SK-N-SH (cell line): ENCODE data around the gene SESN1. TPM values are rescaled to one million over a fixed set of nuclear protein-coding genes. Genes with fewer than 3 reads are reported as not detected.

Experiments used
- CTCF ChIA-PET: fragments of 300-600, 350-600 bp; formaldehyde crosslinking; extraction: SDS; loops from one replicate; lab custom pipeline; 2021; lab: Yijun Ruan, JAX
- POLR2A ChIA-PET: fragments of 350-600 bp; sonication (Branson Sonifier 250); formaldehyde crosslinking; extraction: SDS; loops from one replicate; lab custom pipeline; 2020; ENCODE audit warnings: antibody characterized with exemption, inconsistent platforms; lab: Yijun Ruan, JAX
- DNase-seq: peaks from one replicate; pipeline ENCODE4 v3.0.0; 2012
- H2AFZ ChIP-seq: fragments of 200-600 bp; sonication (generic); 2 replicates; pipeline ENCODE4 v1.8.1; 2016; ENCODE audit warnings: antibody characterized with exemption, mild to moderate bottlenecking, low read depth
- H3F3A ChIP-seq: fragments of 200-600 bp; sonication (generic); replicated peaks from 2 replicates; pipeline ENCODE3; 2016; ENCODE audit warnings: antibody characterized with exemption, mild to moderate bottlenecking; ENCODE audit not compliant: insufficient read depth
- H3K27ac ChIP-seq, 2 experiments: fragments of 200-500 bp in 1 of 2; fragments of 200-600 bp in 1 of 2; sonication (Bioruptor generic) in 1 of 2; sonication (generic), shearing (Covaris generic) in 1 of 2; 2 replicates each; pipeline versions ENCODE4 v1.5.1 to v1.6.1; 2014 to 2016; ENCODE audit warnings: low read depth in 2 of 2, inconsistent platforms in 1 of 2, low read length in 1 of 2, mild to moderate bottlenecking in 1 of 2, mixed read lengths in 1 of 2
- H3K27me3 ChIP-seq: fragments of 200-600 bp; sonication (generic), shearing (Covaris generic); 2 replicates; pipeline ENCODE4 v1.6.1; 2016; ENCODE audit warnings: mixed run types; ENCODE audit not compliant: insufficient read depth
- H3K36me3 ChIP-seq, 2 experiments: fragments of 200-500 bp in 1 of 2; fragments of 200-600 bp in 1 of 2; sonication (Bioruptor generic) in 1 of 2; sonication (generic) in 1 of 2; replicated peaks in 1 of 2; 2 replicates each; pipeline versions ENCODE3 to v1.5.1; 2014 to 2016; ENCODE audit warnings: low read length in 1 of 2, mild to moderate bottlenecking in 1 of 2; ENCODE audit not compliant: insufficient read depth in 2 of 2, control insufficient read depth in 1 of 2
- H3K4me1 ChIP-seq, 2 experiments: fragments of 200-500 bp in 1 of 2; fragments of 200-600 bp in 1 of 2; sonication (Bioruptor generic) in 1 of 2; sonication (generic), shearing (Covaris generic) in 1 of 2; 2 replicates each; pipeline versions ENCODE4 v1.5.1 to v1.6.1; 2014 to 2016; ENCODE audit warnings: low read depth in 1 of 2, low read length in 1 of 2, mixed run types in 1 of 2; ENCODE audit not compliant: insufficient read depth in 2 of 2, control insufficient read depth in 1 of 2
- H3K4me2 ChIP-seq: fragments of 200-600 bp; sonication (generic), shearing (Covaris generic); 2 replicates; pipeline ENCODE4 v1.6.1; 2017; ENCODE audit warnings: mixed run types
- H3K4me3 ChIP-seq, 2 experiments: fragments of 200-500 bp in 1 of 2; fragments of 200-600 bp in 1 of 2; sonication (Bioruptor generic) in 1 of 2; sonication (generic), shearing (Covaris generic) in 1 of 2; 2 replicates each; pipeline versions ENCODE4 v1.5.1 to v1.8.1; 2014 to 2016; ENCODE audit warnings: low read depth in 2 of 2, inconsistent platforms in 1 of 2, low read length in 1 of 2, mild to moderate bottlenecking in 1 of 2, mixed read lengths in 1 of 2, moderate library complexity in 1 of 2
- H3K79me2 ChIP-seq: fragments of 200-600 bp; sonication (generic); 2 replicates; pipeline ENCODE4 v1.8.1; 2017; ENCODE audit warnings: mild to moderate bottlenecking; ENCODE audit not compliant: insufficient read depth
- H3K9ac ChIP-seq: fragments of 200-600 bp; sonication (generic); 2 replicates; pipeline ENCODE4 v1.6.1; 2017; ENCODE audit warnings: mixed run types
- H3K9me2 ChIP-seq: fragments of 200-600 bp; sonication (generic); 2 replicates; pipeline ENCODE4 v1.6.1; 2017; ENCODE audit warnings: mixed run types
- H3K9me3 ChIP-seq: fragments of 200-600 bp; sonication (generic); 2 replicates; pipeline ENCODE4 v1.6.1; 2017; ENCODE audit warnings: mixed run types, mild to moderate bottlenecking, moderate library complexity
- H4K20me1 ChIP-seq: fragments of 200-600 bp; sonication (generic); 2 replicates; pipeline ENCODE4 v1.6.1; 2017; ENCODE audit warnings: mild to moderate bottlenecking, mixed run types; ENCODE audit not compliant: insufficient read depth
- CHD2 ChIP-seq: fragments of 150-350 bp; IDR thresholded peaks from 2 replicates; pipeline ENCODE4 v1.6.1; 2018; ENCODE audit warnings: low read length; ENCODE audit not compliant: partially characterized antibody
- EZH2phosphoT487 ChIP-seq: fragments of 200-600 bp; sonication (generic); IDR thresholded peaks from 2 replicates; pipeline ENCODE4 v1.6.1; 2017; ENCODE audit warnings: low read depth, mixed run types, mild to moderate bottlenecking, antibody characterized with exemption, moderate library complexity, borderline replicate concordance
- FOXJ3 ChIP-seq: sonication (generic); formaldehyde crosslinking; IDR thresholded peaks from 2 replicates; pipeline ENCODE4 v1.5.1; 2020; ENCODE audit warnings: mild to moderate bottlenecking, missing genetic modification reagents
- FOXM1 ChIP-seq: IDR thresholded peaks from 2 replicates; pipeline ENCODE4 v1.4.0; 2012; ENCODE audit warnings: low read depth, mild to moderate bottlenecking
- GABPA ChIP-seq: IDR thresholded peaks from 2 replicates; pipeline ENCODE4 v1.4.0; 2012; ENCODE audit warnings: low read depth, mild to moderate bottlenecking
- JUND ChIP-seq: IDR thresholded peaks from 2 replicates; pipeline ENCODE4 v1.4.0; 2012
- MEF2A ChIP-seq: IDR thresholded peaks from 2 replicates; pipeline ENCODE4 v1.4.0; 2012; ENCODE audit warnings: low read depth, borderline replicate concordance
- MXI1 ChIP-seq: IDR thresholded peaks from 2 replicates; pipeline ENCODE4 v1.6.1; 2012; ENCODE audit warnings: mild to moderate bottlenecking, low read depth, low read length, improper control_type of control experiment
- NFIC ChIP-seq: IDR thresholded peaks from 2 replicates; pipeline ENCODE4 v1.4.0; 2012; ENCODE audit warnings: borderline replicate concordance
- NRF1 ChIP-seq: IDR thresholded peaks from 2 replicates; pipeline ENCODE4 v1.6.1; 2012; ENCODE audit warnings: low read depth, mild to moderate bottlenecking, low read length
- RCOR1 ChIP-seq: fragments of 150-350 bp; IDR thresholded peaks from 2 replicates; pipeline ENCODE4 v1.6.1; 2017; ENCODE audit warnings: antibody characterized with exemption, low read length
- RFX5 ChIP-seq: IDR thresholded peaks from 2 replicates; pipeline ENCODE4 v1.6.1; 2012; ENCODE audit warnings: mild to moderate bottlenecking, improper control_type of control experiment, low read length
- RXRA ChIP-seq: IDR thresholded peaks from 2 replicates; pipeline ENCODE4 v1.4.0; 2012; ENCODE audit warnings: low read depth, mild to moderate bottlenecking, borderline replicate concordance
- SIN3A ChIP-seq: IDR thresholded peaks from 2 replicates; pipeline ENCODE4 v1.6.1; 2012; ENCODE audit warnings: low read depth, mild to moderate bottlenecking, low read length, moderate library complexity, borderline replicate concordance
- SMC3 ChIP-seq: IDR thresholded peaks from 2 replicates; pipeline ENCODE4 v1.6.1; 2012; ENCODE audit warnings: low read depth, low read length, improper control_type of control experiment
- YY1 ChIP-seq: IDR thresholded peaks from 2 replicates; pipeline ENCODE4 v1.4.0; 2012; ENCODE audit warnings: low read depth, mild to moderate bottlenecking
- WGBS: methylation state at CpG from one replicate; pipeline ENCODE4 v1.1.6; 2017; ENCODE audit warnings: low lambda C conversion rate; 5-methylcytosine and 5-hydroxymethylcytosine counted together
- polyA plus RNA-seq, 3 experiments: library from polyadenylated mRNA; depleted of rRNA; stranded (reverse); fragments of >200 nt; gene quantifications; 2 replicates each; pipeline ENCODE4 v1.2.3, GENCODE V29; 2012
- TF ChIP-seq, protein P1 (sequence below): fragments of 150-350 bp; IDR thresholded peaks from 2 replicates; pipeline ENCODE4 v1.6.1; 2017; ENCODE audit warnings: antibody characterized with exemption, low read length, low read depth, borderline replicate concordance
- TF ChIP-seq, protein P2 (sequence below): IDR thresholded peaks from 2 replicates; pipeline ENCODE4 v1.4.0; 2012; ENCODE audit warnings: low read depth
- TF ChIP-seq, protein P3 (sequence below): fragments of 150-350 bp; IDR thresholded peaks from 2 replicates; pipeline ENCODE4 v1.6.1; 2016; ENCODE audit warnings: mild to moderate bottlenecking, low read depth, low read length

Gene SESN1
- polyA plus RNA-seq, 1 of the 3 experiments (the other 2 are of a cell fraction) = 13.1 TPM

DNA sequence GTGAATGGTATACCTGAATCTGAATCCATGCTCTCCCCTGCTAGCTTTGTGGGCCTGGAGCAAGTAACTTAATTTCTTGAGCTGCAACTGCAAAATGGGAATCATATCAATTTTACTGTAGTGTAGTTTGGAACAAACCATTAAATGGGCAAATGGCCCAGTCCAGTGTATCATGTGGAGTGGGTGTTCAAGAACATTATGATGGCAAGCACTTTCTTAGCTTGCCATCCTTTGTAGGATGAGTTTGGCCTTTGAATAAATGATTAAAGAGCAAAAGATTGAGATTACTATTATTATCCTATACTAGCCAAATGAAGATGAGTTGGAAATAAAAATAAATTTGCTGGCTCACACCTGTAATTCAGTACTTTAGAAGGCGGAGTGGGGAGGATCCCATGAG lies 120.4 kb downstream of the SESN1 start:
- Histone ChIP-seq H3K9me2 (no peaks in the 10 kb centered on the region), H4K20me1 (no peaks in the 10 kb centered on the region), H3K9me3 (no peaks in the 10 kb centered on the region), H3K27me3 (no peaks in the 10 kb centered on the region), H3K4me3 (no peak overlapping the region), H3K9ac (no peak overlapping the region), H3K27ac (no peak overlapping the region), H3K4me1 (no peaks in the 10 kb centered on the region), H3K4me2 (no peak overlapping the region), H3K79me2 (no peaks in the 10 kb centered on the region), H2AFZ (no peak overlapping the region), H3F3A (no peaks in the 10 kb centered on the region), H3K36me3 (no peaks in the 10 kb centered on the region)
- WGBS = 62% methylated on average over 1 of the region's 1 CpG
- ChIA-PET CTCF (interaction anchor here (1.1 kb wide), 1 partner anchor 72 kb away, joined by 3 read pairs; no protein-coding TSS in a partner anchor), POLR2A (no interaction called here)
- TF ChIP-seq, protein P1, sequence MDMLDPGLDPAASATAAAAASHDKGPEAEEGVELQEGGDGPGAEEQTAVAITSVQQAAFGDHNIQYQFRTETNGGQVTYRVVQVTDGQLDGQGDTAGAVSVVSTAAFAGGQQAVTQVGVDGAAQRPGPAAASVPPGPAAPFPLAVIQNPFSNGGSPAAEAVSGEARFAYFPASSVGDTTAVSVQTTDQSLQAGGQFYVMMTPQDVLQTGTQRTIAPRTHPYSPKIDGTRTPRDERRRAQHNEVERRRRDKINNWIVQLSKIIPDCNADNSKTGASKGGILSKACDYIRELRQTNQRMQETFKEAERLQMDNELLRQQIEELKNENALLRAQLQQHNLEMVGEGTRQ = no peak
- DNase-seq = no peak

DNA sequence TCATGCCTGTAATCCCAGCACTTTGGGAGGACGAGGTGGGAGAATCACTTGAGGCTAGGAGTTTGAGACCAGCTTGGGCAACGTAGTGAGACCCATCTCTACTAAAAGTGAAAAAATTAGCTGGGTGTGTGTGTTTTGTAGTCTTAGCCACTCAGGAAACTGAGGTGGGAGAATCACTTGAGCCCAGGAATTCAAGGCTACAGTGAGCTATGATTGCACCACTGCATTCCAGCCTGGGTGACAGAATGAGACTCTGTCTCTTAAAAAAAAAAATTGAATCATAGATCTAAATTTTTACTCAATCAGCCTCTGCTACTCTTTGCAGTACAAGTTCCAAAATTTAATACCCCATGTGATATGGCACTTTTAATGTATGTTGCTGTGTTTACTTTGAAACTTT lies 124.9 kb downstream of the SESN1 start:
- TF ChIP-seq, protein P1 = no peak
- TF ChIP-seq, protein P2, sequence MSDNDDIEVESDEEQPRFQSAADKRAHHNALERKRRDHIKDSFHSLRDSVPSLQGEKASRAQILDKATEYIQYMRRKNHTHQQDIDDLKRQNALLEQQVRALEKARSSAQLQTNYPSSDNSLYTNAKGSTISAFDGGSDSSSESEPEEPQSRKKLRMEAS = no peak
- TF ChIP-seq, protein P3, sequence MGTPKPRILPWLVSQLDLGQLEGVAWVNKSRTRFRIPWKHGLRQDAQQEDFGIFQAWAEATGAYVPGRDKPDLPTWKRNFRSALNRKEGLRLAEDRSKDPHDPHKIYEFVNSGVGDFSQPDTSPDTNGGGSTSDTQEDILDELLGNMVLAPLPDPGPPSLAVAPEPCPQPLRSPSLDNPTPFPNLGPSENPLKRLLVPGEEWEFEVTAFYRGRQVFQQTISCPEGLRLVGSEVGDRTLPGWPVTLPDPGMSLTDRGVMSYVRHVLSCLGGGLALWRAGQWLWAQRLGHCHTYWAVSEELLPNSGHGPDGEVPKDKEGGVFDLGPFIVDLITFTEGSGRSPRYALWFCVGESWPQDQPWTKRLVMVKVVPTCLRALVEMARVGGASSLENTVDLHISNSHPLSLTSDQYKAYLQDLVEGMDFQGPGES = no peak
- no peak for TF ChIP-seq SMC3
- TF ChIP-seq EZH2phosphoT487 = no peak
- no peak for TF ChIP-seq FOXM1
- TF ChIP-seq MEF2A = no peak
- TF ChIP-seq NFIC = no peak
- TF ChIP-seq GABPA = no peak
- no peak for TF ChIP-seq RXRA
- TF ChIP-seq JUND = no peak
- TF ChIP-seq RFX5 = no peak
- TF ChIP-seq MXI1 = no peak
- TF ChIP-seq YY1 = no peak
- no peak for TF ChIP-seq RCOR1
- TF ChIP-seq NRF1 = no peak
- TF ChIP-seq FOXJ3 (CRISPR knock-in tag) = no peak
- no peak for TF ChIP-seq CHD2
- TF ChIP-seq SIN3A = no peak
- ChIA-PET POLR2A (no interaction called here), CTCF (no interaction called here)
- H3K4me1 ChIP-seq = peaks cover 0 to 8% of the 10 kb centered on the region in 2 experiments; a peak in 1 of 4 replicates
- no peaks in the 10 kb centered on the region for H3K9me3 ChIP-seq
- H3K27ac ChIP-seq = no peak overlapping the region
- H3K27me3 ChIP-seq = no peaks in the 10 kb centered on the region
- no peaks in the 10 kb centered on the region for H3K36me3 ChIP-seq
- no peak for DNase-seq
- H2AFZ ChIP-seq = no peak overlapping the region
- no peaks in the 10 kb centered on the region for H3F3A ChIP-seq
- no peaks in the 10 kb centered on the region for H3K79me2 ChIP-seq
- no peaks in the 10 kb centered on the region for H4K20me1 ChIP-seq
- H3K9ac ChIP-seq = no peak overlapping the region
- no peak overlapping the region for H3K4me2 ChIP-seq
- no peak overlapping the region for H3K4me3 ChIP-seq
- WGBS = 55% methylated on average over 2 of the region's 2 CpGs
- no peaks in the 10 kb centered on the region for H3K9me2 ChIP-seq
